Measurements from ENCODE around the gene CTNNA2.

GRCh38 chr2:79874015-79874414 is 361.2 kb downstream of the CTNNA2 start:
- TF ChIP-seq CTCF (conservative IDR thresholded peaks at IDR 0.05 in 1 of 2, IDR thresholded peaks at IDR 0.05 in 1 of 2; ENCODE audit: extremely low read depth in 1 of 2, insufficient read depth in 1 of 2, low read depth in 1 of 2, low read length in 2 of 2): no peak
- TF ChIP-seq EZH2 (IDR thresholded peaks at IDR 0.05; ENCODE audit: borderline replicate concordance, low read length): no peak

All from mammary epithelial cell (primary cell).